BE2C (cell line): ENCODE results near the gene INO80D.

Experiments
- DNase-seq: peaks from one replicate; pipeline ENCODE4 v3.0.0-alpha.2; 2020
- H3K27me3 ChIP-seq: fragments of 250-450 bp; sonication (Bioruptor Pico); 2 replicates; pipeline ENCODE4 v1.5.1; 2020; ENCODE audit warnings: mild to moderate bottlenecking
- H3K36me3 ChIP-seq: fragments of 250-450 bp; sonication (Bioruptor Pico); 2 replicates; pipeline ENCODE4 v1.5.1; 2020; ENCODE audit warnings: mild to moderate bottlenecking
- H3K4me1 ChIP-seq: fragments of 250-450 bp; sonication (Bioruptor Pico); 2 replicates; pipeline ENCODE4 v1.5.1; 2020
- H3K4me3 ChIP-seq: 2 replicates; pipeline ENCODE4 v1.5.1; 2011; ENCODE audit warnings: low read depth, low read length
- H3K9me3 ChIP-seq: fragments of 250-450 bp; sonication (Bioruptor Pico); 2 replicates; pipeline ENCODE4 v1.5.1; 2020
- CTCF ChIP-seq: IDR thresholded peaks from 2 replicates; pipeline ENCODE4 v1.5.1; 2012; ENCODE audit warnings: mild to moderate bottlenecking, low read depth, low read length

The INO80D gene

GRCh38 chr2:206004004-206004693 is 81.8 kb downstream of the INO80D start:
- peak; percentile 51 for DNase-seq
- H3K36me3 ChIP-seq: peaks cover 31% of the 10 kb centered on the region
- TF ChIP-seq CTCF: peak; percentile 74
- no peak overlapping the region for H3K4me3 ChIP-seq
- H3K4me1 ChIP-seq: no peaks in the 10 kb centered on the region
- H3K9me3 ChIP-seq: no peaks in the 10 kb centered on the region
- no peaks in the 10 kb centered on the region for H3K27me3 ChIP-seq

GRCh38 chr2:206002440-206002839 is 83.5 kb downstream of the INO80D start:
- H3K9me3 ChIP-seq: no peaks in the 10 kb centered on the region
- no peak overlapping the region for H3K4me3 ChIP-seq
- no peaks in the 10 kb centered on the region for H3K4me1 ChIP-seq
- no peak for DNase-seq
- no peak for TF ChIP-seq CTCF
- peaks cover 24% of the 10 kb centered on the region for H3K36me3 ChIP-seq
- H3K27me3 ChIP-seq: no peaks in the 10 kb centered on the region

- peaks cover 24% of the 10 kb centered on the region for H3K36me3 ChIP-seq
- TF ChIP-seq CTCF: no peak
These were observed 84.1 kb downstream of the INO80D start for GRCh38 chr2:206001912-206002311.

GRCh38 chr2:206000776-206001175 is 85.2 kb downstream of the INO80D start:
- H3K36me3 ChIP-seq: peaks cover 17% of the 10 kb centered on the region
- no peaks in the 10 kb centered on the region for H3K4me1 ChIP-seq

More at GRCh38 chr2:206001912-206002311, 84.1 kb downstream of the INO80D start:
- Histone ChIP-seq H3K9me3 (no peaks in the 10 kb centered on the region), H3K4me3 (no peak overlapping the region), H3K4me1 (no peaks in the 10 kb centered on the region), H3K27me3 (no peaks in the 10 kb centered on the region)
- no peak for DNase-seq

GRCh38 chr2:205998583-205998982 is 87.4 kb downstream of the INO80D start:
- H3K9me3 ChIP-seq: no peaks in the 10 kb centered on the region
- TF ChIP-seq CTCF: no peak
- DNase-seq: no peak
- no peaks in the 10 kb centered on the region for H3K27me3 ChIP-seq
- no peaks in the 10 kb centered on the region for H3K36me3 ChIP-seq
- H3K4me3 ChIP-seq: no peak overlapping the region
- peaks cover 3% of the 10 kb centered on the region; the same call in 1 of the 2 replicates for H3K4me1 ChIP-seq

More at GRCh38 chr2:206000776-206001175, 85.2 kb downstream of the INO80D start:
- no peaks in the 10 kb centered on the region for H3K27me3 ChIP-seq
- H3K9me3 ChIP-seq: no peaks in the 10 kb centered on the region
- TF ChIP-seq CTCF: no peak
- DNase-seq: no peak
- no peak overlapping the region for H3K4me3 ChIP-seq

GRCh38 chr2:205996161-205996560 is 89.8 kb downstream of the INO80D start:
- no peak for TF ChIP-seq CTCF
- no peak overlapping the region for H3K4me3 ChIP-seq
- H3K27me3 ChIP-seq: no peaks in the 10 kb centered on the region
- H3K4me1 ChIP-seq: peaks cover 3% of the 10 kb centered on the region; the same call in 1 of the 2 replicates
- no peaks in the 10 kb centered on the region for H3K36me3 ChIP-seq
- H3K9me3 ChIP-seq: no peaks in the 10 kb centered on the region
- DNase-seq: no peak
